Mucosa of descending colon (tissue), 3 donors: ENCODE measurements around the gene ZFAND3. TPM values are rescaled to one million over a fixed set of nuclear protein-coding genes. Genes with fewer than 3 reads are reported as not detected.
A peak's percentile ranks its signal among the peaks of the same experiment; 100 is the strongest.

Experiments used
- ATAC-seq: fragments of 200-7000 bp; cut with Tn5 transposase; one replicate; pipeline ENCODE4 v1.9.1; 2020; ENCODE audit warnings: mild to moderate bottlenecking, moderate library complexity
- DNase-seq, 3 donors: peaks; one replicate each; pipeline ENCODE4 v3.0.0-alpha.2; 2020
- H3K36me3 ChIP-seq: fragments of 200-600 bp; one replicate; pipeline ENCODE4 v1.8.0; 2021; ENCODE audit warnings: low read depth, mild to moderate bottlenecking
- H3K4me1 ChIP-seq: fragments of 200-600 bp; one replicate; pipeline ENCODE4 v1.8.0; 2021; ENCODE audit warnings: low read depth, mild to moderate bottlenecking
- H3K4me3 ChIP-seq: fragments of 200-600 bp; one replicate; pipeline ENCODE4 v1.8.0; 2021; ENCODE audit warnings: mild to moderate bottlenecking
- H3K9me3 ChIP-seq: fragments of 200-600 bp; one replicate; pipeline ENCODE4 v1.8.0; 2021; ENCODE audit warnings: mild to moderate bottlenecking
- intact Hi-C, 2 donors: fragments of 100-400 bp; cut with DNase I in 1 of 2; cut with micrococcal nuclease in 1 of 2; formaldehyde crosslinking; loops; one replicate each; pipeline versions ENCODE4 v1.11.0 to v1.11.1; 2022; cut with DNase I, micrococcal nuclease
- long read RNA-seq, 2 donors: library from polyadenylated mRNA; unstranded; transcript quantifications; one replicate each; pipeline ENCODE4 v2.0.0, GENCODE V29; 2019 to 2021
- total RNA-seq, 3 donors: library from RNA; stranded (reverse); fragmentation: NEBNext Ultra II Directional in 2 of 3; extraction: Animal tissue kit (Norgen Biotek cat#: 25700) in 2 of 3; gene quantifications; one replicate each; pipeline versions ENCODE4 v1.2.1 to v1.2.4, GENCODE V29; 2021 to 2023
- TF ChIP-seq, protein P1 (sequence below): fragments of 200-600 bp; IDR thresholded peaks from one replicate; pipeline ENCODE4 v1.8.0; 2022; ENCODE audit warnings: antibody characterized with exemption, mild to moderate bottlenecking
- donor health status: DM: no; HTN: no; CAD: no; lungs with moderate emphysema.
- donor health status: DM: no; HTN: no; CAD: no.
- donor health status: DM: no; HTN: yes; CAD: no.

ZFAND3 gene
- total RNA-seq = 10 to 100 TPM; 63.9 to 84.0 (median 82.2) TPM
- long read RNA-seq, donor 1, transcript ZFAND3-201 (6 exons, 3,366 nt) = major isoform, 43 of 64 reads
- long read RNA-seq, donor 1, partial matches to known transcripts = 13 of 64 reads
- long read RNA-seq, donor 1, other reads (novel, unspliced or antisense) = 5 of 64 reads
- long read RNA-seq, donor 2, partial matches to known transcripts = 0 of 9 reads
- long read RNA-seq, donor 2, other reads (novel, unspliced or antisense) = 8 of 9 reads

DNA sequence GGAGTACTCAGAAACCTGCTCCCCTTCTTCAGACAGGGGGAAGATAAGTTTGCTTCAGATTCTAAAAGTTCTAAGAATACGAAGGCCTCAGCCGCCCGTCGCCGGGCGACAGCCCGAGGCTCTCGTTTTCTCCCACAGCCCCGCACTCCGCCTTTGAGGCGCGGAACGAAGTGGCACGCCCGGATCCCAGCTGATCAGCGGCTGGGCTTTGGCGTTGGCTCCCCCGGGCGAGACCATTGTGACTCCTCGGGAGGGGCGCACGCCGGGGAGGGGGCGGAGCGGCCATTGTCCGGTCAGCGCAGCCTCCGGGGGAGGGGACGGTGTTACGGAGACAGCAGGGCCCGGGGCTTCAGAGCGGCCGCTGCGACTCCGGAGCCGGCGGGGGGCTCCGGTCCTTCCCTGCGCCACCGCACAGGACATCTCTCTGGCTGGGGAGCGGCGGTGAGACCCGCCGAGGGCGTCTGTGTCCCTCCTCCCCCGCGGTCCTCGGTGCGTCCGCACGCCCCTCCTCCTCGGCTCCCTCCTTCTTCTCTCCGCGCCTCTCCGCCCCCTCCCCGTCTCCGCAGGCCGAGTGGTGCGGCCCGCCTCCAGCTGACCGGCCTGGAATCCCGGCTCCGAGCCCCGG, at the start of gene ZFAND3:
Gene ZFAND3, plus strand, starts transcription at position 551 of the 625 bp plus-strand sequence. CDS start 219 bp downstream, outside the sequence.
- ATAC-seq = peak; percentile 91
- DNase-seq = peak; percentile 95 to 98 (median 97)
- no peaks in the 10 kb centered on the region for H3K36me3 ChIP-seq
- intact Hi-C loops = no loop called here
- no peaks in the 10 kb centered on the region for H3K9me3 ChIP-seq
- peak within 1 kb of the TSS; percentile 90 for H3K4me3 ChIP-seq
- H3K4me1 ChIP-seq = peaks cover 33% of the 10 kb centered on the region
- TF ChIP-seq, protein P1, sequence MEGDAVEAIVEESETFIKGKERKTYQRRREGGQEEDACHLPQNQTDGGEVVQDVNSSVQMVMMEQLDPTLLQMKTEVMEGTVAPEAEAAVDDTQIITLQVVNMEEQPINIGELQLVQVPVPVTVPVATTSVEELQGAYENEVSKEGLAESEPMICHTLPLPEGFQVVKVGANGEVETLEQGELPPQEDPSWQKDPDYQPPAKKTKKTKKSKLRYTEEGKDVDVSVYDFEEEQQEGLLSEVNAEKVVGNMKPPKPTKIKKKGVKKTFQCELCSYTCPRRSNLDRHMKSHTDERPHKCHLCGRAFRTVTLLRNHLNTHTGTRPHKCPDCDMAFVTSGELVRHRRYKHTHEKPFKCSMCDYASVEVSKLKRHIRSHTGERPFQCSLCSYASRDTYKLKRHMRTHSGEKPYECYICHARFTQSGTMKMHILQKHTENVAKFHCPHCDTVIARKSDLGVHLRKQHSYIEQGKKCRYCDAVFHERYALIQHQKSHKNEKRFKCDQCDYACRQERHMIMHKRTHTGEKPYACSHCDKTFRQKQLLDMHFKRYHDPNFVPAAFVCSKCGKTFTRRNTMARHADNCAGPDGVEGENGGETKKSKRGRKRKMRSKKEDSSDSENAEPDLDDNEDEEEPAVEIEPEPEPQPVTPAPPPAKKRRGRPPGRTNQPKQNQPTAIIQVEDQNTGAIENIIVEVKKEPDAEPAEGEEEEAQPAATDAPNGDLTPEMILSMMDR = no peak

DNA sequence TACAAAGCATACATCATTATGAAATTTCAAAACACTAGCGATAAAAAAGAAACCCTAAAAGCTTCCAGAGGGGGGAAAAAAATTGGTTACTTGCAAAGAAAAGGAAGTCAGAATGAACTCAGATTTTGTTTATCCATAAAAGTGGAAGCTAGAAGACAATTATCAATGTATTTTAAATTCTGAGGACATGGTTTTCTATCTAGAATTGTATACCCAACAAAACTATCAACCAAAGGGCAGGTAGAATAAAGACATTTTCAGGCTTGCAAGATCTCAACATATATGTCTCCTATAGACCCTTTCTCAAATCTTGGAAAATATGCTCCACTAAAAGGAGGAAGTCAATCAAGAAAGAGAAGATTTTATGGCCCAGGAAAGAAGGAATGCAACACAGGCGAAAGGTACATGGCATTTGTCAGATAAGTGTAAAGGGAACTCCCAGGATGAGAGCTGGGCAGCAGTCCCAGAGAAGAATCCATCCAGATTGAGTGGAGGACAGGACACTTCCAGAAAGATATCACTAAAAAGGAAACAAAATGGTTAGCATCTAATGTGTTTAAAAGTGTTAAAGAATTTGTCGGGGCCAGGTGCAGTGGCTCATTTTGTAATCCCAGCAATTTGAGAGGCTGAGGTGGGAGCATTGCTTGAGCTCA, 45.4 kb upstream of the ZFAND3 start:
- TF ChIP-seq, protein P1 = no peak
- no peak for DNase-seq
- no peaks in the 10 kb centered on the region for H3K36me3 ChIP-seq
- H3K9me3 ChIP-seq = no peaks in the 10 kb centered on the region
- ATAC-seq = no peak
- no peak overlapping the region for H3K4me3 ChIP-seq
- no peaks in the 10 kb centered on the region for H3K4me1 ChIP-seq
- intact Hi-C loops = no loop called here

DNA sequence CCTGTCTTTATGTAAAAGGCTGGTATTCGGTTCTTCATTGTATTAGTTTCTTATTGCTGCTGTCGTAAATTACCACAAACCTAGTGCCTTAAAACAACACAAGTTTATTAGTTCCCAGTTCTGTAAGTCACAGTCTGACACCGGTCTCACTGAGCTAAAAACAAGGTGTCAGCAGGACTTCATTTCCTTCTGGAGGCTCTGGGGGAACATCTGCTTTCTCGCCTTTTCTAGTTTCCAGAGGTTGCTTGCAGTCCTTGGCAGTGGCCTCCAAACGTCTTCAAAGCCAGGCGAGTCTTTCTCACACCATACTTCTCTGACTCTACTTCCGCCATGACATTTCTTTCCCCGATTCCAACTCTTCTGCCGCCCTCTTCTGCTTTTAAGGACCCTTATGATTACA, 43.0 kb upstream of the ZFAND3 start:
- H3K9me3 ChIP-seq = no peaks in the 10 kb centered on the region
- intact Hi-C loops = no loop called here
- TF ChIP-seq, protein P1 = no peak

GRCh38 chr6:37777272-37777834, 42.2 kb upstream of the ZFAND3 start:
- Histone ChIP-seq H3K36me3 (no peaks in the 10 kb centered on the region), H3K4me3 (no peak overlapping the region), H3K4me1 (no peaks in the 10 kb centered on the region), H3K9me3 (no peaks in the 10 kb centered on the region)
- DNase-seq (no peak), ATAC-seq (no peak)
- TF ChIP-seq, protein P1 = no peak
- intact Hi-C loops = no loop called here

More for the DNA sequence above, 43.0 kb upstream of the ZFAND3 start:
- Histone ChIP-seq H3K4me3 (no peak overlapping the region), H3K36me3 (no peaks in the 10 kb centered on the region), H3K4me1 (no peaks in the 10 kb centered on the region)
- DNase-seq = no peak
- no peak for ATAC-seq

- TF ChIP-seq, protein P1 = no peak
- intact Hi-C loops = no loop called here
- peaks cover 7% of the 10 kb centered on the region for H3K4me1 ChIP-seq
These were observed 40.3 kb upstream of the ZFAND3 start for GRCh38 chr6:37779111-37779800.

More at GRCh38 chr6:37779111-37779800, 40.3 kb upstream of the ZFAND3 start:
- H3K36me3 ChIP-seq = no peaks in the 10 kb centered on the region
- DNase-seq (no peak), ATAC-seq (no peak)
- H3K9me3 ChIP-seq = no peaks in the 10 kb centered on the region
- no peak overlapping the region for H3K4me3 ChIP-seq
